Fibroblast of pulmonary artery (primary cell): ENCODE data around the gene MYH11.
"Not testable (repeated sequence)": the region's sequence is repeated elsewhere in the genome, so short reads cannot be mapped to it uniquely, and the experiment has no call there.

Experiments
- DNase-seq: peaks from one replicate; pipeline ENCODE4 v3.0.0-alpha.2; 2010; ENCODE audit warnings: low read depth
- H3K4me3 ChIP-seq: replicated peaks from 2 replicates; pipeline ENCODE4 v1.5.1; 2011; ENCODE audit warnings: low read depth, mild to moderate bottlenecking, control low read depth, low read length, moderate library complexity
- TF ChIP-seq, protein P1 (sequence below): IDR thresholded peaks from 2 replicates; pipeline ENCODE4 v1.5.1; 2011; ENCODE audit warnings: mild to moderate bottlenecking, control low read depth, low read length, inconsistent platforms; ENCODE audit errors: missing control alignments

MYH11 gene

DNA sequence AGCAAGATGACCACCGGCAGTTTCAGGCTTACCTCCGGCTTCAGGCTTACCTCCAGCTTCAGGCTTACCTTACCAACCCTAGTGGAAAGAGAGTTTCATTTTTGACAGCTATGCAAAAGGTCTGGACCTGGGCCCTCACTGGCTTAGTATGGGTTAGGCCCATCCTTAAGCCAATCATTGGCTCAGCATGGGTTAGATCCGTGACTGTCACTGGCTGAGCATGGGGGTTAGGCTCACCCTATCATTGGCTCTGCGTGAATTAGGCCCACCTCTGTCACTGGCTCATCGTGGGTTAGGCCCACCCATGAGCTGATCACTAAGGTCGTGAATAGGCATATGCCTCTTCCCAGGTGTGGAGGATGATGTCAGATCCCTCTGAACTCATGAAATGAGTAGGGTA lies 198.7 kb downstream of the MYH11 start:
- TF ChIP-seq, protein P1, sequence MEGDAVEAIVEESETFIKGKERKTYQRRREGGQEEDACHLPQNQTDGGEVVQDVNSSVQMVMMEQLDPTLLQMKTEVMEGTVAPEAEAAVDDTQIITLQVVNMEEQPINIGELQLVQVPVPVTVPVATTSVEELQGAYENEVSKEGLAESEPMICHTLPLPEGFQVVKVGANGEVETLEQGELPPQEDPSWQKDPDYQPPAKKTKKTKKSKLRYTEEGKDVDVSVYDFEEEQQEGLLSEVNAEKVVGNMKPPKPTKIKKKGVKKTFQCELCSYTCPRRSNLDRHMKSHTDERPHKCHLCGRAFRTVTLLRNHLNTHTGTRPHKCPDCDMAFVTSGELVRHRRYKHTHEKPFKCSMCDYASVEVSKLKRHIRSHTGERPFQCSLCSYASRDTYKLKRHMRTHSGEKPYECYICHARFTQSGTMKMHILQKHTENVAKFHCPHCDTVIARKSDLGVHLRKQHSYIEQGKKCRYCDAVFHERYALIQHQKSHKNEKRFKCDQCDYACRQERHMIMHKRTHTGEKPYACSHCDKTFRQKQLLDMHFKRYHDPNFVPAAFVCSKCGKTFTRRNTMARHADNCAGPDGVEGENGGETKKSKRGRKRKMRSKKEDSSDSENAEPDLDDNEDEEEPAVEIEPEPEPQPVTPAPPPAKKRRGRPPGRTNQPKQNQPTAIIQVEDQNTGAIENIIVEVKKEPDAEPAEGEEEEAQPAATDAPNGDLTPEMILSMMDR = no peak
- DNase-seq = no peak
- H3K4me3 ChIP-seq = no peak overlapping the region

DNA sequence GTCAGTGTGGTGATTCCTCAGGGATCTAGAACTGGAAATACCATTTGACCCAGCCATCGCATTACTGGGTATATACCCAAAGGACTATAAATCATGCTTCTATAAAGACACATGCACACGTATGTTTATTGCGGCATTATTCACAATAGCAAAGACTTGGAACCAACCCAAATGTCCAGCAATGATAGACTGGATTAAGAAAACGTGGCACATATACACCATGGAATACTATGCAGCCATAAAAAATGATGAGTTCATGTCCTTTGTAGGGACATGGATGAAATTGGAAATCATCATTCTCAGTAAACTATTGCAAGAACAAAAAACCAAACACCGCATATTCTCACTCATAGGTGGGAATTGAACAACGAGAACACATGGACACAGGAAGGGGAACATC lies 201.3 kb downstream of the MYH11 start:
- DNase-seq, H3K4me3 ChIP-seq: not testable (repeated sequence)

DNA sequence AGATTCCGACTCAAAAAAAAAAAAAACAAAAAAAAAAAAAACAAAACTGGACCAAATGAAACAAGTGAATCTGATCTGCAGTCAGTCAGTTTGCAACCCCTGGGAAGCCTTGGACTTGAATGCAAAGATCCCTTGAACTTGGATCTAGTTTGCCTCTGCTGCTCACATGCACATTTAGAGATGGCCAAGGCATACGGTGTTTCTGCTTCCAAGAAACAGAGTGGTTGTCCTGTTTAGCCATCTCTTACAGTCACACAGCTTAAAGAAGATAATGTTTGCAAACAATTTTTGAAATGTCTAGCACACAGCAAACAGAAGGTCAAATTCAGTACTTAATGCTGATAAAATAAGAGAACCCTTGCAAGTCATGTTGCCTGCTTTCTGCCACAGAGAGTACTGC lies 202.2 kb downstream of the MYH11 start:
- no peak for DNase-seq
- no peak overlapping the region for H3K4me3 ChIP-seq
- TF ChIP-seq, protein P1 = no peak

DNA sequence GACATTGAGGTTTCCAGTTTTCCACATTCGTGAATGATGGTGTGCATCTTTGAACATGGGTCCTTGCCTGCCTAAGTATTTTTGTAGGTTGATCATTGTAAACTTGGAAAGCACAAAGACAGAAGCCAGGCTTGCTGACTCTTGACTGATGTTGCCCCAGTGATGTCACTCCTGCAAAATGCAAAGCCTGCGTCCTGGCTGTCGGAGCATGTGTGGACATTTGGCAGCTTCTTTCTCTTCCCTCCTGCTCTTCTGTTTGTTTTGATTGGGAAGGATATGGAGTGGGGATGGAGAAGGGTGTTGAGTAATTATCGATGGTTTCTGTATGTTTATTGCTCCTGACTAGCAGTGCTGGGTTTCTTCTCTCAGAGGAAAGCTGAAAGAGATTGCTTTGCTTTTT lies 203.6 kb downstream of the MYH11 start:
- TF ChIP-seq, protein P1 = no peak
- H3K4me3 ChIP-seq = peak overlapping the region; percentile 10
- peak; percentile 76 for DNase-seq
